GM18907 (cell line): ENCODE results near the gene CCL1.
"Not testable (repeated sequence)": the region's sequence is repeated elsewhere in the genome, so short reads cannot be mapped to it uniquely, and the experiment has no call there.

Source experiments
- ATAC-seq: cut with Tn5 transposase; IDR thresholded peaks from one replicate; pipeline ENCODE4 v1.9.1; 2021; ENCODE audit warnings: mild to moderate bottlenecking, moderate library complexity; ENCODE audit not compliant: unreplicated experiment

CCL1 gene

GRCh38 chr17:34361478-34362061 lies 1.5 kb downstream of the CCL1 start:
- ATAC-seq, result peak; percentile 78

GRCh38 chr17:34360601-34361270 lies 2.3 kb downstream of the CCL1 start:
- no peak for ATAC-seq

- ATAC-seq, result no peak
Measured at GRCh38 chr17:34358631-34359030, 4.4 kb downstream of the CCL1 start.

GRCh38 chr17:34357398-34357797 lies 5.6 kb downstream of the CCL1 start:
- no peak for ATAC-seq

- no peak for ATAC-seq
Measured at GRCh38 chr17:34356194-34356593, 6.8 kb downstream of the CCL1 start, which contains the start of gene CCL13. Gene CCL13 (plus strand): TSS chr17:34356480. CDS start chr17:34356527, 47 bp downstream.

GRCh38 chr17:34354637-34355036 lies 8.4 kb downstream of the CCL1 start:
- ATAC-seq, result no peak

- no peak for ATAC-seq
Measured at GRCh38 chr17:34352191-34352590, 10.8 kb downstream of the CCL1 start.

GRCh38 chr17:34351096-34351495 lies 11.9 kb downstream of the CCL1 start:
- ATAC-seq, result no peak

- no peak for ATAC-seq
Measured at GRCh38 chr17:34349751-34350150, 13.3 kb downstream of the CCL1 start.

- ATAC-seq, result no peak
Measured at GRCh38 chr17:34347063-34347462, 16.0 kb downstream of the CCL1 start.

- ATAC-seq, result no peak
Measured at GRCh38 chr17:34341916-34342315, 21.1 kb downstream of the CCL1 start.

GRCh38 chr17:34339138-34339770 lies 23.8 kb downstream of the CCL1 start:
- ATAC-seq, result no peak

- no peak for ATAC-seq
Measured at GRCh38 chr17:34337701-34338100, 25.3 kb downstream of the CCL1 start.

- not testable (repeated sequence) for ATAC-seq
Measured at GRCh38 chr17:34327580-34327979, 35.5 kb downstream of the CCL1 start.

GRCh38 chr17:34321964-34322363 lies 41.1 kb downstream of the CCL1 start:
- ATAC-seq, result no peak

GRCh38 chr17:34319039-34319483 lies 44.0 kb downstream of the CCL1 start, which contains the start of gene CCL8:
Gene CCL8 (plus strand): TSS chr17:34319435. CDS start chr17:34319502, 67 bp downstream.
- no peak for ATAC-seq

GRCh38 chr17:34318474-34318873 lies 44.6 kb downstream of the CCL1 start:
- no peak for ATAC-seq

- ATAC-seq, result no peak
Measured at GRCh38 chr17:34314279-34314678, 48.8 kb downstream of the CCL1 start.

- no peak for ATAC-seq
Measured at GRCh38 chr17:34313164-34313563, 49.9 kb downstream of the CCL1 start.

GRCh38 chr17:34312080-34312479 lies 51.0 kb downstream of the CCL1 start:
- no peak for ATAC-seq

GRCh38 chr17:34311291-34311690 lies 51.7 kb downstream of the CCL1 start:
- ATAC-seq, result no peak
